Measurements from ENCODE around the gene ANK3. TPM values are rescaled to one million over a fixed set of nuclear protein-coding genes. Genes with fewer than 3 reads are reported as not detected.

ANK3 gene
- total and polyA plus RNA-seq, 2 experiments from 2014 or later: 46.5 to 85.2 TPM

DNA sequence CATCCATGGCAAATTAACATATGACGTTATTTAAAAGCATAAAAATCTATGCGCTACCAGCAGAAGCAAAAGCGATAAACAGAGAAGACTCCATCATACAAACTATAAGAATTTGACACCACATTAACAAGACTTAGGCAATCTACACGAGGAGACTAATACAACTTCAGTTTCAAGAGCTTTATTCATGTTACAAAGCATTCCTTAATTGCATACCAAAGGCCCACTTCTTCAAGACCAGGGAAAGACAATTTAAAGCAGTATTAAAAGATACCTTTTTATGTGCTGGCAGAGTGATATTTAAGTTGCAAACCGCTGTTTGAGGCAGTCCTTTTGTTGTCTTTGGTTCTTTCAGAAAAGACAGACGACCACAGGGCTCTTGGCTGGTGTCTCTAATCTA is 307.3 kb downstream of the ANK3 start (continued):
- TF ChIP-seq, protein P1, sequence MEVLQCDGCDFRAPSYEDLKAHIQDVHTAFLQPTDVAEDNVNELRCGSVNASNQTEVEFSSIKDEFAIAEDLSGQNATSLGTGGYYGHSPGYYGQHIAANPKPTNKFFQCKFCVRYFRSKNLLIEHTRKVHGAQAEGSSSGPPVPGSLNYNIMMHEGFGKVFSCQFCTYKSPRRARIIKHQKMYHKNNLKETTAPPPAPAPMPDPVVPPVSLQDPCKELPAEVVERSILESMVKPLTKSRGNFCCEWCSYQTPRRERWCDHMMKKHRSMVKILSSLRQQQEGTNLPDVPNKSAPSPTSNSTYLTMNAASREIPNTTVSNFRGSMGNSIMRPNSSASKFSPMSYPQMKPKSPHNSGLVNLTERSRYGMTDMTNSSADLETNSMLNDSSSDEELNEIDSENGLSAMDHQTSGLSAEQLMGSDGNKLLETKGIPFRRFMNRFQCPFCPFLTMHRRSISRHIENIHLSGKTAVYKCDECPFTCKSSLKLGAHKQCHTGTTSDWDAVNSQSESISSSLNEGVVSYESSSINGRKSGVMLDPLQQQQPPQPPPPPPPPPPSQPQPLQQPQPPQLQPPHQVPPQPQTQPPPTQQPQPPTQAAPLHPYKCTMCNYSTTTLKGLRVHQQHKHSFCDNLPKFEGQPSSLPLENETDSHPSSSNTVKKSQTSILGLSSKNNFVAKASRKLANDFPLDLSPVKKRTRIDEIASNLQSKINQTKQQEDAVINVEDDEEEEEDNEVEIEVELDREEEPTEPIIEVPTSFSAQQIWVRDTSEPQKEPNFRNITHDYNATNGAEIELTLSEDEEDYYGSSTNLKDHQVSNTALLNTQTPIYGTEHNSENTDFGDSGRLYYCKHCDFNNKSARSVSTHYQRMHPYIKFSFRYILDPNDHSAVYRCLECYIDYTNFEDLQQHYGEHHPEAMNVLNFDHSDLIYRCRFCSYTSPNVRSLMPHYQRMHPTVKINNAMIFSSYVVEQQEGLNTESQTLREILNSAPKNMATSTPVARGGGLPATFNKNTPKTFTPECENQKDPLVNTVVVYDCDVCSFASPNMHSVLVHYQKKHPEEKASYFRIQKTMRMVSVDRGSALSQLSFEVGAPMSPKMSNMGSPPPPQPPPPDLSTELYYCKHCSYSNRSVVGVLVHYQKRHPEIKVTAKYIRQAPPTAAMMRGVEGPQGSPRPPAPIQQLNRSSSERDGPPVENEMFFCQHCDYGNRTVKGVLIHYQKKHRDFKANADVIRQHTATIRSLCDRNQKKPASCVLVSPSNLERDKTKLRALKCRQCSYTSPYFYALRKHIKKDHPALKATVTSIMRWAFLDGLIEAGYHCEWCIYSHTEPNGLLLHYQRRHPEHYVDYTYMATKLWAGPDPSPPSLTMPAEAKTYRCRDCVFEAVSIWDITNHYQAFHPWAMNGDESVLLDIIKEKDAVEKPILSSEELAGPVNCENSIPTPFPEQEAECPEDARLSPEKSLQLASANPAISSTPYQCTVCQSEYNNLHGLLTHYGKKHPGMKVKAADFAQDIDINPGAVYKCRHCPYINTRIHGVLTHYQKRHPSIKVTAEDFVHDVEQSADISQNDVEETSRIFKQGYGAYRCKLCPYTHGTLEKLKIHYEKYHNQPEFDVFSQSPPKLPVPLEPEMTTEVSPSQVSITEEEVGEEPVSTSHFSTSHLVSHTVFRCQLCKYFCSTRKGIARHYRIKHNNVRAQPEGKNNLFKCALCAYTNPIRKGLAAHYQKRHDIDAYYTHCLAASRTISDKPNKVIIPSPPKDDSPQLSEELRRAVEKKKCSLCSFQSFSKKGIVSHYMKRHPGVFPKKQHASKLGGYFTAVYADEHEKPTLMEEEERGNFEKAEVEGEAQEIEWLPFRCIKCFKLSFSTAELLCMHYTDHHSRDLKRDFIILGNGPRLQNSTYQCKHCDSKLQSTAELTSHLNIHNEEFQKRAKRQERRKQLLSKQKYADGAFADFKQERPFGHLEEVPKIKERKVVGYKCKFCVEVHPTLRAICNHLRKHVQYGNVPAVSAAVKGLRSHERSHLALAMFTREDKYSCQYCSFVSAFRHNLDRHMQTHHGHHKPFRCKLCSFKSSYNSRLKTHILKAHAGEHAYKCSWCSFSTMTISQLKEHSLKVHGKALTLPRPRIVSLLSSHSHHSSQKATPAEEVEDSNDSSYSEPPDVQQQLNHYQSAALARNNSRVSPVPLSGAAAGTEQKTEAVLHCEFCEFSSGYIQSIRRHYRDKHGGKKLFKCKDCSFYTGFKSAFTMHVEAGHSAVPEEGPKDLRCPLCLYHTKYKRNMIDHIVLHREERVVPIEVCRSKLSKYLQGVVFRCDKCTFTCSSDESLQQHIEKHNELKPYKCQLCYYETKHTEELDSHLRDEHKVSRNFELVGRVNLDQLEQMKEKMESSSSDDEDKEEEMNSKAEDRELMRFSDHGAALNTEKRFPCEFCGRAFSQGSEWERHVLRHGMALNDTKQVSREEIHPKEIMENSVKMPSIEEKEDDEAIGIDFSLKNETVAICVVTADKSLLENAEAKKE (CRISPR knock-in tag; IDR thresholded peaks at IDR 0.05): no peak
- TF ChIP-seq CREB1 (CRISPR knock-in tag; IDR thresholded peaks at IDR 0.05; ENCODE audit: low read depth) (no peak), ZNF114 (CRISPR knock-in tag; IDR thresholded peaks at IDR 0.05) (no peak), EZH2phosphoT487 (IDR thresholded peaks at IDR 0.05; ENCODE audit: unreplicated experiment) (no peak), STAT1 (IDR thresholded peaks at IDR 0.05; ENCODE audit: unreplicated experiment) (no peak), NANOG (IDR thresholded peaks at IDR 0.05; ENCODE audit: borderline replicate concordance) (no peak), EZH2 (IDR thresholded peaks at IDR 0.05; ENCODE audit: low read depth, unreplicated experiment) (no peak)
- TF ChIP-seq, protein P2, sequence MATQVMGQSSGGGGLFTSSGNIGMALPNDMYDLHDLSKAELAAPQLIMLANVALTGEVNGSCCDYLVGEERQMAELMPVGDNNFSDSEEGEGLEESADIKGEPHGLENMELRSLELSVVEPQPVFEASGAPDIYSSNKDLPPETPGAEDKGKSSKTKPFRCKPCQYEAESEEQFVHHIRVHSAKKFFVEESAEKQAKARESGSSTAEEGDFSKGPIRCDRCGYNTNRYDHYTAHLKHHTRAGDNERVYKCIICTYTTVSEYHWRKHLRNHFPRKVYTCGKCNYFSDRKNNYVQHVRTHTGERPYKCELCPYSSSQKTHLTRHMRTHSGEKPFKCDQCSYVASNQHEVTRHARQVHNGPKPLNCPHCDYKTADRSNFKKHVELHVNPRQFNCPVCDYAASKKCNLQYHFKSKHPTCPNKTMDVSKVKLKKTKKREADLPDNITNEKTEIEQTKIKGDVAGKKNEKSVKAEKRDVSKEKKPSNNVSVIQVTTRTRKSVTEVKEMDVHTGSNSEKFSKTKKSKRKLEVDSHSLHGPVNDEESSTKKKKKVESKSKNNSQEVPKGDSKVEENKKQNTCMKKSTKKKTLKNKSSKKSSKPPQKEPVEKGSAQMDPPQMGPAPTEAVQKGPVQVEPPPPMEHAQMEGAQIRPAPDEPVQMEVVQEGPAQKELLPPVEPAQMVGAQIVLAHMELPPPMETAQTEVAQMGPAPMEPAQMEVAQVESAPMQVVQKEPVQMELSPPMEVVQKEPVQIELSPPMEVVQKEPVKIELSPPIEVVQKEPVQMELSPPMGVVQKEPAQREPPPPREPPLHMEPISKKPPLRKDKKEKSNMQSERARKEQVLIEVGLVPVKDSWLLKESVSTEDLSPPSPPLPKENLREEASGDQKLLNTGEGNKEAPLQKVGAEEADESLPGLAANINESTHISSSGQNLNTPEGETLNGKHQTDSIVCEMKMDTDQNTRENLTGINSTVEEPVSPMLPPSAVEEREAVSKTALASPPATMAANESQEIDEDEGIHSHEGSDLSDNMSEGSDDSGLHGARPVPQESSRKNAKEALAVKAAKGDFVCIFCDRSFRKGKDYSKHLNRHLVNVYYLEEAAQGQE (IDR thresholded peaks at IDR 0.05; ENCODE audit: unreplicated experiment): no peak

All from GM23338 (cell line).